Activated naive CD8-positive, alpha-beta T cell treated with anti-CD3 and anti-CD28 coated beads, Interleukin-2, amount 10 ng/mL, durations not matched to agents 7 days and 5 days (primary cell): Measurements from ENCODE around the gene CDC34. TPM values are rescaled to one million over a fixed set of nuclear protein-coding genes. Genes with fewer than 3 reads are reported as not detected.
A peak's percentile ranks its signal among the peaks of the same experiment; 100 is the strongest.

Experiments used
- ATAC-seq: fragments of 150-1000 bp; cut with Tn5 transposase; one replicate; pipeline ENCODE4 v1.10.0; 2021; ENCODE audit warnings: low read depth, moderate library complexity
- POLR2A ChIA-PET: fragments of 350-600 bp; sonication (Branson Sonifier 250); formaldehyde crosslinking; loops from one replicate; lab custom pipeline; 2021; ENCODE audit warnings: antibody characterized with exemption; lab: Charles Lee
- DNase-seq: peaks from one replicate; pipeline ENCODE4 v3.0.0; 2021
- H3K27ac Mint-ChIP-seq: one replicate; pipeline ENCODE4 v1.8.0; 2022; ENCODE audit warnings: mild to moderate bottlenecking, mixed read lengths
- H3K27me3 Mint-ChIP-seq: one replicate; pipeline ENCODE4 v1.8.0; 2022; ENCODE audit warnings: mild to moderate bottlenecking, moderate library complexity, mixed read lengths
- H3K36me3 Mint-ChIP-seq: one replicate; pipeline ENCODE4 v1.8.0; 2021; ENCODE audit warnings: mild to moderate bottlenecking, mixed read lengths
- H3K4me1 Mint-ChIP-seq: one replicate; pipeline ENCODE4 v1.8.0; 2021; ENCODE audit warnings: mixed read lengths
- H3K4me3 Mint-ChIP-seq: one replicate; pipeline ENCODE4 v1.8.0; 2022; ENCODE audit warnings: mild to moderate bottlenecking, moderate library complexity, mixed read lengths
- H3K9me3 Mint-ChIP-seq: one replicate; pipeline ENCODE4 v1.8.0; 2021; ENCODE audit warnings: mixed read lengths
- total RNA-seq, 2 experiments: library from RNA; stranded (reverse); gene quantifications; one replicate each; pipeline ENCODE4 v1.2.3, GENCODE V29; 2021

CDC34 gene
- total RNA-seq, 2 experiments from 2014 or later = 49.2 to 51.5 TPM

GRCh38 chr19:493391-494170 is 38.0 kb upstream of the CDC34 start:
- Mint-ChIP-seq H3K4me3 (no peak overlapping the region), H3K36me3 (peaks cover 2% of the 10 kb centered on the region), H3K9me3 (no peaks in the 10 kb centered on the region), H3K4me1 (peaks cover 4% of the 10 kb centered on the region), H3K27ac (no peak overlapping the region), H3K27me3 (peaks cover 14% of the 10 kb centered on the region)
- POLR2A ChIA-PET = interaction anchor here (1.0 kb wide), 1 partner anchor 17 kb away, joined by 3 read pairs; no protein-coding TSS in a partner anchor
- no peak for ATAC-seq
- no peak for DNase-seq

DNA sequence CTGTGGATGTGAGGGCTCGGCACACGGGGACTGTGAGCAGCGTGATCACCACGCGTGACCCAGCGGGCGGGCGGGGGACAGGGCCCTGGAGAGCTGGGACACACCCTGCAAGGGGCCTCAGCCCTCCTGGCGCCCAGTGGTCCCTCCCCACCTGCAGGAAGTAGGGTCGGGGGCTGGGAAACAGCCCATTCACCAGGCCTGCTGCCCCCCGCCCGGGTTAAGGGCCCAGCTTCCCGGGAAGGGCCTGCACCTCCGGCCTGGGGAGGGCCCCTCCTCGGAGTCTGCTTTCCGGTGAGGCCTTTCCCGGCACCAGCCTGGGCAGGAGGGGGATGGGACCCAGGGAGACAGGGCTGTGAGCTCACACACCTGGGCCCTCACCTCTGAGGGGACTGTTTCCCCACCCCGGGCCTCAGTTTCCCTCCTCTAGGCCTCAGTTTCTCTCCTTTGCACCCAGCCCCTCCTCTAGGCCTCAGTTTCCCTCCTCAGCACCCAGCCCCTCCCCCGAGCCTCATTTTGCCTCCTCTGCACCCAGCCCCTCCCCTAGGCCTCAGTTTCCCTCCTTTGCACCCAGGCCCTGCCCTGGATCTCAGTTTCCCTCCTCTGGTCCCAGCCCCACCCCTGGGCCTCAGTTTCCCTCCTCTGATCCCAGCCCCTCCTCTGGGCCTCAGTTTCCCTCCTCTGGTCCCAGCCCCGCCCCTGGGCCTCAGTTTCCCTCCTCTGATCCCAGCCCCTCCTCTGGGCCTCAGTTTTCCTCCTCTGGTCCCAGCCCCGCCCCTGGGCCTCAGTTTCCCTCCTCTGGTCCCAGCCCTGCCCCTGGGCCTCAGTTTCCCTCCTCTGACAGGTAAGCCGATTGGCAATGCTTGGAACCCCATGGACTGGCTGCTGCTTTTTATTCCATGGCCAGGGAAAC is 37.1 kb upstream of the CDC34 start:
- no peak for ATAC-seq
- Mint-ChIP-seq H3K4me1 (peaks cover 7% of the 10 kb centered on the region), H3K9me3 (no peaks in the 10 kb centered on the region), H3K36me3 (peaks cover 2% of the 10 kb centered on the region), H3K4me3 (no peak overlapping the region), H3K27ac (no peak overlapping the region), H3K27me3 (peaks cover 21% of the 10 kb centered on the region)
- POLR2A ChIA-PET = interaction anchor here (1.0 kb wide), 1 partner anchor 16 kb away, joined by 3 read pairs; no protein-coding TSS in a partner anchor
- no peak for DNase-seq

DNA sequence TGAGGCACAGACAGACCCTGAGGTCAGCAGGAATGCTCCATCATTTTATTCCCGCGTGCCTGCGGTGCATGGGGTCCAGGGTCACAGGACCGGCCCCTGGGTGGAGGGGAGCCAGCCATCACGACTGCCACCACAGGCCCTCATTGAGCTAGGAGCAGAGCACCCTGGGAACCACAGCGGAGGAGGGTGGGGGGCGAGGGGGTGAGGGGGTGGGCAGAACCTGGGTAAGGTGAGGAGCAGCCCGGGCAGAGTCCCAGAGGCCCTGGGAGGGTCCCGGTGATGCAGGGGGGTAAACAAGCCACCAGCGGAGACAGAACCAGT is 36.5 kb upstream of the CDC34 start:
- POLR2A ChIA-PET = interaction anchor here (1.0 to 1.1 kb wide), 2 partner anchors 12 to 15 kb away, joined by 4 to 9 read pairs; no protein-coding TSS in a partner anchor
- Mint-ChIP-seq H3K27ac (no peak overlapping the region), H3K27me3 (peaks cover 24% of the 10 kb centered on the region), H3K36me3 (peaks cover 2% of the 10 kb centered on the region), H3K9me3 (no peaks in the 10 kb centered on the region), H3K4me3 (no peak overlapping the region), H3K4me1 (peaks cover 7% of the 10 kb centered on the region)
- no peak for DNase-seq
- no peak for ATAC-seq

- H3K9me3 Mint-ChIP-seq = no peaks in the 10 kb centered on the region
- DNase-seq (peak; percentile 80), ATAC-seq (peak; percentile 37)
- H3K36me3 Mint-ChIP-seq = peaks cover 2% of the 10 kb centered on the region
- no peak overlapping the region for H3K4me3 Mint-ChIP-seq
- H3K27me3 Mint-ChIP-seq = peaks cover 24% of the 10 kb centered on the region
- H3K27ac Mint-ChIP-seq = no peak overlapping the region
- peaks cover 6% of the 10 kb centered on the region for H3K4me1 Mint-ChIP-seq
- POLR2A ChIA-PET = interaction anchor here (1.0 to 1.1 kb wide), 2 partner anchors 11 to 15 kb away, joined by 4 to 9 read pairs; no protein-coding TSS in a partner anchor
Observed at GRCh38 chr19:495402-496111, 36.0 kb upstream of the CDC34 start.

GRCh38 chr19:496112-496665 is 35.4 kb upstream of the CDC34 start, which contains the start of gene MADCAM1:
Gene MADCAM1, plus strand, starts transcription at chr19:496486. Its CDS starts 14 bp downstream, at chr19:496500.
- Mint-ChIP-seq H3K27ac (no peak within 1 kb of the TSS), H3K27me3 (peaks cover 24% of the 10 kb centered on the region), H3K4me3 (no peak within 1 kb of the TSS), H3K9me3 (no peaks in the 10 kb centered on the region), H3K4me1 (peaks cover 6% of the 10 kb centered on the region), H3K36me3 (peaks cover 2% of the 10 kb centered on the region)
- DNase-seq (no peak), ATAC-seq (no peak)
- POLR2A ChIA-PET = interaction anchor here (1.0 to 1.1 kb wide), 2 partner anchors 10 to 14 kb away, joined by 4 to 9 read pairs; no protein-coding TSS in a partner anchor

- Mint-ChIP-seq H3K36me3 (peaks cover 2% of the 10 kb centered on the region), H3K27ac (no peak overlapping the region), H3K4me1 (peaks cover 6% of the 10 kb centered on the region), H3K4me3 (no peak overlapping the region), H3K27me3 (peaks cover 24% of the 10 kb centered on the region), H3K9me3 (no peaks in the 10 kb centered on the region)
- POLR2A ChIA-PET = no interaction called here
- DNase-seq (no peak), ATAC-seq (no peak)
Observed at GRCh38 chr19:496986-497385, 34.6 kb upstream of the CDC34 start.

GRCh38 chr19:497491-497868 is 34.1 kb upstream of the CDC34 start:
- DNase-seq (no peak), ATAC-seq (no peak)
- H3K27ac Mint-ChIP-seq = no peak overlapping the region
- POLR2A ChIA-PET = no interaction called here
- H3K4me3 Mint-ChIP-seq = no peak overlapping the region
- peaks cover 24% of the 10 kb centered on the region for H3K27me3 Mint-ChIP-seq
- peaks cover 7% of the 10 kb centered on the region for H3K4me1 Mint-ChIP-seq
- peaks cover 2% of the 10 kb centered on the region for H3K36me3 Mint-ChIP-seq
- H3K9me3 Mint-ChIP-seq = no peaks in the 10 kb centered on the region

- Mint-ChIP-seq H3K27ac (no peak overlapping the region), H3K36me3 (peaks cover 2% of the 10 kb centered on the region), H3K4me3 (no peak overlapping the region), H3K27me3 (peaks cover 24% of the 10 kb centered on the region), H3K4me1 (peaks cover 11% of the 10 kb centered on the region), H3K9me3 (no peaks in the 10 kb centered on the region)
- no peak for ATAC-seq
- DNase-seq = no peak
- POLR2A ChIA-PET = no interaction called here
Observed at GRCh38 chr19:497869-498510, 33.6 kb upstream of the CDC34 start.

- no peak overlapping the region for H3K27ac Mint-ChIP-seq
- no peak overlapping the region for H3K4me3 Mint-ChIP-seq
- no peak for DNase-seq
- ATAC-seq = no peak
- H3K9me3 Mint-ChIP-seq = no peaks in the 10 kb centered on the region
- H3K27me3 Mint-ChIP-seq = peaks cover 24% of the 10 kb centered on the region
- H3K4me1 Mint-ChIP-seq = peaks cover 11% of the 10 kb centered on the region
- peaks cover 2% of the 10 kb centered on the region for H3K36me3 Mint-ChIP-seq
- POLR2A ChIA-PET = no interaction called here
Observed at GRCh38 chr19:498511-498891, 33.1 kb upstream of the CDC34 start.

DNA sequence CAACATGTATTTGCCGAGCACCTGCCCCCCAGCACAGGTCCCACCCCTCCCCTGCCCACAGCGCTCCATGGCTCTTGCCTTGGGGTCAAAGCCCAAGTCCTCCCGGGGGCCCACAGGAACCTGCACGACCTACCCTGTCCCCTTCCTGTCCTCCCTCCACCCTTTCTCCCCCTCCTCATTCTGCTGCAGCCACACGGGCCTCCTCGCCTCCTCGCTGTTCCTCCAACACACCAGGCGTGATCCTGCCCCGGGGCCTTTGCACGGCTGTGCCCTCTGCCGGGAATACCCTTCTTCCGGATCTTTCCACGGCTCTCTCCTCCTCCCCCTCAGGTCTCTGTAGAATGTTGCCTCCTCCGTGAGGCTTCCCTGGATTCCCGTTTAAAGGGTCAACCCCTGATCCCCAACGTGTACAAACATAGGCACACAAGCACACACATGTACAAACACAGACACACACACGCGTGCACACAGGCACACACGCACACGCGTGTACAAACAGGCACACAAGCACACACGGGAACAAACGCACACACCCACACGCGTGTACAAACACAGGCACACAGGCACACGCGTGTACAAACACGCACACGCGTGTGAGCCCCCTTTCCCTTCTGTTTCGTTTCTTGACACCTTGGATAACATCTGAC is 32.5 kb upstream of the CDC34 start:
- no peaks in the 10 kb centered on the region for H3K9me3 Mint-ChIP-seq
- ATAC-seq = no peak
- POLR2A ChIA-PET = interaction anchor here (1.0 kb wide), 1 partner anchor 12 kb away, joined by 3 read pairs; no protein-coding TSS in a partner anchor
- peaks cover 11% of the 10 kb centered on the region for H3K4me1 Mint-ChIP-seq
- no peak for DNase-seq
- H3K27me3 Mint-ChIP-seq = peaks cover 24% of the 10 kb centered on the region
- H3K36me3 Mint-ChIP-seq = no peaks in the 10 kb centered on the region
- no peak overlapping the region for H3K27ac Mint-ChIP-seq
- no peak overlapping the region for H3K4me3 Mint-ChIP-seq

GRCh38 chr19:501646-502045 is 29.9 kb upstream of the CDC34 start:
- Mint-ChIP-seq H3K27ac (no peak overlapping the region), H3K9me3 (no peaks in the 10 kb centered on the region), H3K27me3 (peaks cover 15% of the 10 kb centered on the region), H3K4me3 (no peak overlapping the region), H3K36me3 (no peaks in the 10 kb centered on the region), H3K4me1 (peaks cover 14% of the 10 kb centered on the region)
- POLR2A ChIA-PET = no interaction called here
- DNase-seq (no peak), ATAC-seq (no peak)

- Mint-ChIP-seq H3K4me3 (no peak overlapping the region), H3K27ac (no peak overlapping the region), H3K27me3 (peaks cover 1% of the 10 kb centered on the region), H3K36me3 (peaks cover 3% of the 10 kb centered on the region), H3K9me3 (no peaks in the 10 kb centered on the region), H3K4me1 (peaks cover 21% of the 10 kb centered on the region)
- no peak for DNase-seq
- POLR2A ChIA-PET = interaction anchor here (1.5 kb wide), 1 partner anchor 16 kb away, joined by 7 read pairs; no protein-coding TSS in a partner anchor
- ATAC-seq = no peak
Observed at GRCh38 chr19:504616-505015, 26.9 kb upstream of the CDC34 start.
